Hippocampal formation (tissue), 2 donors: Measurements from ENCODE around the gene OR52E1.
"Not testable (repeated sequence)": the region's sequence is repeated elsewhere in the genome, so short reads cannot be mapped to it uniquely, and the experiment has no call there.

Experiments
- DNase-seq, 2 donors: peaks; one replicate each; lab custom pipeline; 2025; lab: John Stamatoyannopoulos, UW

Gene OR52E1

GRCh38 chr11:5069272-5069671, at the start of gene OR52E1:
Gene OR52E1 (plus strand): TSS chr11:5069572.
- no peak for DNase-seq

GRCh38 chr11:5021996-5022395, 47.4 kb upstream of the OR52E1 start:
- DNase-seq: no peak

- no peak for DNase-seq
Observed at GRCh38 chr11:5036669-5037068, 32.7 kb upstream of the OR52E1 start.

- no peak for DNase-seq
Observed at GRCh38 chr11:5037926-5038325, 31.4 kb upstream of the OR52E1 start.

GRCh38 chr11:5038341-5038740, 31.0 kb upstream of the OR52E1 start:
- no peak for DNase-seq

- DNase-seq: no peak
Observed at GRCh38 chr11:5040876-5041275, 28.5 kb upstream of the OR52E1 start.

GRCh38 chr11:5042091-5042490, 27.3 kb upstream of the OR52E1 start:
- no peak for DNase-seq

GRCh38 chr11:5043380-5043779, 26.0 kb upstream of the OR52E1 start:
- no peak for DNase-seq

- DNase-seq: no peak
Observed at GRCh38 chr11:5046226-5046625, 23.1 kb upstream of the OR52E1 start, which contains the start of gene OR52J3. Gene OR52J3 (plus strand): TSS chr11:5046526. CDS start chr11:5046526, 0 bp downstream.

- no peak for DNase-seq
Observed at GRCh38 chr11:5046754-5047330, 22.5 kb upstream of the OR52E1 start.

- DNase-seq: not testable (repeated sequence)
Observed at GRCh38 chr11:5058679-5059078, 10.7 kb upstream of the OR52E1 start.

- no peak for DNase-seq
Observed at GRCh38 chr11:5059391-5059790, 10.0 kb upstream of the OR52E1 start, which contains the start of gene OR52E2. Gene OR52E2 (minus strand): TSS chr11:5059627. CDS start chr11:5059627, 0 bp downstream.

GRCh38 chr11:5065027-5065426, 4.3 kb upstream of the OR52E1 start:
- no peak for DNase-seq

- DNase-seq: no peak
Observed at GRCh38 chr11:5071799-5072198, 2.4 kb downstream of the OR52E1 start.

- DNase-seq: no peak
Observed at GRCh38 chr11:5081405-5081804, 12.0 kb downstream of the OR52E1 start.

GRCh38 chr11:5083602-5084001, 14.2 kb downstream of the OR52E1 start:
- no peak for DNase-seq

- DNase-seq: no peak
Observed at GRCh38 chr11:5088556-5088955, 19.2 kb downstream of the OR52E1 start.

GRCh38 chr11:5090668-5091067, 21.3 kb downstream of the OR52E1 start:
- no peak for DNase-seq

GRCh38 chr11:5092821-5093585, 23.6 kb downstream of the OR52E1 start:
- no peak for DNase-seq

GRCh38 chr11:5096011-5096410, 26.6 kb downstream of the OR52E1 start:
- no peak for DNase-seq

GRCh38 chr11:5102246-5102645, 32.9 kb downstream of the OR52E1 start:
- no peak for DNase-seq

GRCh38 chr11:5103066-5103465, 33.7 kb downstream of the OR52E1 start:
- no peak for DNase-seq

- no peak for DNase-seq
Observed at GRCh38 chr11:5107285-5107684, 37.9 kb downstream of the OR52E1 start.

GRCh38 chr11:5115339-5115738, 46.0 kb downstream of the OR52E1 start:
- no peak for DNase-seq
